ENCODE measurements around the gene B9D1. TPM values are rescaled to one million over a fixed set of nuclear protein-coding genes. Genes with fewer than 3 reads are reported as not detected.

B9D1 gene
- total and polyA plus RNA-seq, 9 of the 15 experiments (the other 6 are each of a cell fraction or from before 2014, with no cell fraction given), result 8.9 to 28.0 (median 17.9) TPM

GRCh38 chr17:19363114-19363438, 553 bp upstream of the B9D1 start:
- ATAC-seq (no peak), DNase-seq (ENCODE audit: extremely low read depth in 1 of 4, low spot score in 3 of 4) (no peak), FAIRE-seq (no peak)
- no peaks in the 10 kb centered on the region for H3K36me3 ChIP-seq (ENCODE audit: control insufficient read depth, insufficient read depth, low read length)
- in situ Hi-C loops (cut with MboI), result loop anchor here (5.0 to 10.0 kb wide), 2 partner anchors 84 to 402 kb away; no protein-coding TSS in a partner anchor
- H3K4me2 ChIP-seq (ENCODE audit: insufficient read depth, low read length), result peak overlapping the region; percentile 91
- POLR2A ChIA-PET, result interaction anchor here (1.1 to 2.1 kb wide), 2 partner anchors 14 to 115 kb away, joined by 6 to 11 read pairs; partner anchors contain the start of gene MAPK7
- no peak overlapping the region for H3K27ac ChIP-seq (ENCODE audit: extremely low read depth, low read depth, low read length)
- WGBS (ENCODE audit: insufficient coverage, low coverage, missing lambda C conversion rate), result 36% methylated on average over 14 of the region's 14 CpGs
- CTCF ChIA-PET (ENCODE audit: low intra/inter-chr PET ratio), result interaction anchor here (0.8 to 2.5 kb wide), 2 partner anchors 84 to 107 kb away, joined by 4 to 14 read pairs; no protein-coding TSS in a partner anchor
- H4K20me1 ChIP-seq (replicated peaks; ENCODE audit: control insufficient read depth, insufficient read depth, low read length), result no peaks in the 10 kb centered on the region
- no TSS peak for BruUV-seq (replicated peaks)
- H3K9me3 ChIP-seq (replicated peaks; ENCODE audit: control insufficient read depth, insufficient read depth, low read depth, low read length), result no peaks in the 10 kb centered on the region
- H3K9ac ChIP-seq (ENCODE audit: insufficient read depth in 1 of 2, low read depth in 2 of 2, low read length in 2 of 2), result peak overlapping the region; percentile 80 to 91; a peak in 3 of 4 replicates
- intact Hi-C loops (cut with micrococcal nuclease), result loop anchor here (1.0 kb wide), 1 partner anchor 84 kb away; no protein-coding TSS in a partner anchor
- peaks cover 9% of the 10 kb centered on the region; the same call in 2 of the 3 replicates for H3K79me2 ChIP-seq (ENCODE audit: control insufficient read depth, insufficient read depth, low read length)
- peak overlapping the region; percentile 98 for H2AFZ ChIP-seq (ENCODE audit: low read depth, low read length)
- no peaks in the 10 kb centered on the region for H3K27me3 ChIP-seq (ENCODE audit: control insufficient read depth in 2 of 2, insufficient read depth in 2 of 2, low read length in 2 of 2)
- peak overlapping the region; percentile 76 for H3K4me3 ChIP-seq
- peaks cover 6 to 24% of the 10 kb centered on the region in 2 experiments; a peak in 4 of 5 replicates for H3K4me1 ChIP-seq (replicated peaks in 1 of 2; ENCODE audit: control insufficient read depth in 2 of 2, insufficient read depth in 2 of 2, low read length in 2 of 2)
- no peaks in the 10 kb centered on the region for H3K9me1 ChIP-seq (ENCODE audit: control insufficient read depth, insufficient read depth, low read length)
- TF ChIP-seq, protein P1, sequence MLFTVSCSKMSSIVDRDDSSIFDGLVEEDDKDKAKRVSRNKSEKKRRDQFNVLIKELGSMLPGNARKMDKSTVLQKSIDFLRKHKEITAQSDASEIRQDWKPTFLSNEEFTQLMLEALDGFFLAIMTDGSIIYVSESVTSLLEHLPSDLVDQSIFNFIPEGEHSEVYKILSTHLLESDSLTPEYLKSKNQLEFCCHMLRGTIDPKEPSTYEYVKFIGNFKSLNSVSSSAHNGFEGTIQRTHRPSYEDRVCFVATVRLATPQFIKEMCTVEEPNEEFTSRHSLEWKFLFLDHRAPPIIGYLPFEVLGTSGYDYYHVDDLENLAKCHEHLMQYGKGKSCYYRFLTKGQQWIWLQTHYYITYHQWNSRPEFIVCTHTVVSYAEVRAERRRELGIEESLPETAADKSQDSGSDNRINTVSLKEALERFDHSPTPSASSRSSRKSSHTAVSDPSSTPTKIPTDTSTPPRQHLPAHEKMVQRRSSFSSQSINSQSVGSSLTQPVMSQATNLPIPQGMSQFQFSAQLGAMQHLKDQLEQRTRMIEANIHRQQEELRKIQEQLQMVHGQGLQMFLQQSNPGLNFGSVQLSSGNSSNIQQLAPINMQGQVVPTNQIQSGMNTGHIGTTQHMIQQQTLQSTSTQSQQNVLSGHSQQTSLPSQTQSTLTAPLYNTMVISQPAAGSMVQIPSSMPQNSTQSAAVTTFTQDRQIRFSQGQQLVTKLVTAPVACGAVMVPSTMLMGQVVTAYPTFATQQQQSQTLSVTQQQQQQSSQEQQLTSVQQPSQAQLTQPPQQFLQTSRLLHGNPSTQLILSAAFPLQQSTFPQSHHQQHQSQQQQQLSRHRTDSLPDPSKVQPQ (CRISPR knock-in tag; IDR thresholded peaks at IDR 0.05; ENCODE audit: borderline replicate concordance), result no peak
- TF ChIP-seq, protein P2, sequence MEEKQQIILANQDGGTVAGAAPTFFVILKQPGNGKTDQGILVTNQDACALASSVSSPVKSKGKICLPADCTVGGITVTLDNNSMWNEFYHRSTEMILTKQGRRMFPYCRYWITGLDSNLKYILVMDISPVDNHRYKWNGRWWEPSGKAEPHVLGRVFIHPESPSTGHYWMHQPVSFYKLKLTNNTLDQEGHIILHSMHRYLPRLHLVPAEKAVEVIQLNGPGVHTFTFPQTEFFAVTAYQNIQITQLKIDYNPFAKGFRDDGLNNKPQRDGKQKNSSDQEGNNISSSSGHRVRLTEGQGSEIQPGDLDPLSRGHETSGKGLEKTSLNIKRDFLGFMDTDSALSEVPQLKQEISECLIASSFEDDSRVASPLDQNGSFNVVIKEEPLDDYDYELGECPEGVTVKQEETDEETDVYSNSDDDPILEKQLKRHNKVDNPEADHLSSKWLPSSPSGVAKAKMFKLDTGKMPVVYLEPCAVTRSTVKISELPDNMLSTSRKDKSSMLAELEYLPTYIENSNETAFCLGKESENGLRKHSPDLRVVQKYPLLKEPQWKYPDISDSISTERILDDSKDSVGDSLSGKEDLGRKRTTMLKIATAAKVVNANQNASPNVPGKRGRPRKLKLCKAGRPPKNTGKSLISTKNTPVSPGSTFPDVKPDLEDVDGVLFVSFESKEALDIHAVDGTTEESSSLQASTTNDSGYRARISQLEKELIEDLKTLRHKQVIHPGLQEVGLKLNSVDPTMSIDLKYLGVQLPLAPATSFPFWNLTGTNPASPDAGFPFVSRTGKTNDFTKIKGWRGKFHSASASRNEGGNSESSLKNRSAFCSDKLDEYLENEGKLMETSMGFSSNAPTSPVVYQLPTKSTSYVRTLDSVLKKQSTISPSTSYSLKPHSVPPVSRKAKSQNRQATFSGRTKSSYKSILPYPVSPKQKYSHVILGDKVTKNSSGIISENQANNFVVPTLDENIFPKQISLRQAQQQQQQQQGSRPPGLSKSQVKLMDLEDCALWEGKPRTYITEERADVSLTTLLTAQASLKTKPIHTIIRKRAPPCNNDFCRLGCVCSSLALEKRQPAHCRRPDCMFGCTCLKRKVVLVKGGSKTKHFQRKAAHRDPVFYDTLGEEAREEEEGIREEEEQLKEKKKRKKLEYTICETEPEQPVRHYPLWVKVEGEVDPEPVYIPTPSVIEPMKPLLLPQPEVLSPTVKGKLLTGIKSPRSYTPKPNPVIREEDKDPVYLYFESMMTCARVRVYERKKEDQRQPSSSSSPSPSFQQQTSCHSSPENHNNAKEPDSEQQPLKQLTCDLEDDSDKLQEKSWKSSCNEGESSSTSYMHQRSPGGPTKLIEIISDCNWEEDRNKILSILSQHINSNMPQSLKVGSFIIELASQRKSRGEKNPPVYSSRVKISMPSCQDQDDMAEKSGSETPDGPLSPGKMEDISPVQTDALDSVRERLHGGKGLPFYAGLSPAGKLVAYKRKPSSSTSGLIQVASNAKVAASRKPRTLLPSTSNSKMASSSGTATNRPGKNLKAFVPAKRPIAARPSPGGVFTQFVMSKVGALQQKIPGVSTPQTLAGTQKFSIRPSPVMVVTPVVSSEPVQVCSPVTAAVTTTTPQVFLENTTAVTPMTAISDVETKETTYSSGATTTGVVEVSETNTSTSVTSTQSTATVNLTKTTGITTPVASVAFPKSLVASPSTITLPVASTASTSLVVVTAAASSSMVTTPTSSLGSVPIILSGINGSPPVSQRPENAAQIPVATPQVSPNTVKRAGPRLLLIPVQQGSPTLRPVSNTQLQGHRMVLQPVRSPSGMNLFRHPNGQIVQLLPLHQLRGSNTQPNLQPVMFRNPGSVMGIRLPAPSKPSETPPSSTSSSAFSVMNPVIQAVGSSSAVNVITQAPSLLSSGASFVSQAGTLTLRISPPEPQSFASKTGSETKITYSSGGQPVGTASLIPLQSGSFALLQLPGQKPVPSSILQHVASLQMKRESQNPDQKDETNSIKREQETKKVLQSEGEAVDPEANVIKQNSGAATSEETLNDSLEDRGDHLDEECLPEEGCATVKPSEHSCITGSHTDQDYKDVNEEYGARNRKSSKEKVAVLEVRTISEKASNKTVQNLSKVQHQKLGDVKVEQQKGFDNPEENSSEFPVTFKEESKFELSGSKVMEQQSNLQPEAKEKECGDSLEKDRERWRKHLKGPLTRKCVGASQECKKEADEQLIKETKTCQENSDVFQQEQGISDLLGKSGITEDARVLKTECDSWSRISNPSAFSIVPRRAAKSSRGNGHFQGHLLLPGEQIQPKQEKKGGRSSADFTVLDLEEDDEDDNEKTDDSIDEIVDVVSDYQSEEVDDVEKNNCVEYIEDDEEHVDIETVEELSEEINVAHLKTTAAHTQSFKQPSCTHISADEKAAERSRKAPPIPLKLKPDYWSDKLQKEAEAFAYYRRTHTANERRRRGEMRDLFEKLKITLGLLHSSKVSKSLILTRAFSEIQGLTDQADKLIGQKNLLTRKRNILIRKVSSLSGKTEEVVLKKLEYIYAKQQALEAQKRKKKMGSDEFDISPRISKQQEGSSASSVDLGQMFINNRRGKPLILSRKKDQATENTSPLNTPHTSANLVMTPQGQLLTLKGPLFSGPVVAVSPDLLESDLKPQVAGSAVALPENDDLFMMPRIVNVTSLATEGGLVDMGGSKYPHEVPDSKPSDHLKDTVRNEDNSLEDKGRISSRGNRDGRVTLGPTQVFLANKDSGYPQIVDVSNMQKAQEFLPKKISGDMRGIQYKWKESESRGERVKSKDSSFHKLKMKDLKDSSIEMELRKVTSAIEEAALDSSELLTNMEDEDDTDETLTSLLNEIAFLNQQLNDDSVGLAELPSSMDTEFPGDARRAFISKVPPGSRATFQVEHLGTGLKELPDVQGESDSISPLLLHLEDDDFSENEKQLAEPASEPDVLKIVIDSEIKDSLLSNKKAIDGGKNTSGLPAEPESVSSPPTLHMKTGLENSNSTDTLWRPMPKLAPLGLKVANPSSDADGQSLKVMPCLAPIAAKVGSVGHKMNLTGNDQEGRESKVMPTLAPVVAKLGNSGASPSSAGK (IDR thresholded peaks at IDR 0.05), result no peak
- TF ChIP-seq CTCFL (IDR thresholded peaks at IDR 0.05; ENCODE audit: borderline replicate concordance, insufficient read depth, low read depth, low read length, poor library complexity, severe bottlenecking), result no peak

Measured in K562 (cell line).